Measurements from ENCODE around the gene FFAR3.

DNA sequence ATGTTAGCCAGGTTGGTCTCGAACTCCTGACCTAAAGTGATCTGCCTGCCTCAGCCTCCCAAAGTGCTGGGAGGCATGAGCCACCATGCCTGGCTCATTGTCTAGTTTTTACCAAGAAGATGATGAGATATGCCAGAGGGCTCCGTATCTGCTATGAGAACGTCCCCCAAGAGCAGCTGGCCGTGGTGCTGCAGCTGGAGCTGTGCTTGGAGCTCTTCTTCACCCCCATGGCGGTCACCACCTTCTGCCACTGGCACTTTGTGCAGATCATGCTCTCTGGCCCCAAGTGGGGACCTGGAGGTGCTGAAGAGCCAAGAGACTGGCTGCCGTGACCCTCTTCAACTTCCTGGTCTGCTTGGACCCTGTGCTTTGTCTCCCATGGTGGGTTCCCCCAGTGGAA is 49.4 kb downstream of the FFAR3 start:
- TF ChIP-seq CTCF (IDR thresholded peaks at IDR 0.05) (no peak), POLR2A (IDR thresholded peaks at IDR 0.05) (no peak)
